ENCODE results near the gene ELK3. TPM values are rescaled to one million over a fixed set of nuclear protein-coding genes. Genes with fewer than 3 reads are reported as not detected.
A peak's percentile ranks its signal among the peaks of the same experiment; 100 is the strongest.

The ELK3 gene
- total and polyA plus RNA-seq, 12 donors, result 6.6 to 33.6 (median 18.7) TPM

- Histone ChIP-seq H3K27ac (no peak overlapping the region), H3K36me3 (replicated peaks in 1 of 2) (peaks cover 0 to 5% of the 10 kb centered on the region in 2 donors), H3K4me3 (no peak overlapping the region), H3K27me3 (no peaks in the 10 kb centered on the region), H3K4me1 (replicated peaks in 1 of 2) (peaks cover 0 to 9% of the 10 kb centered on the region in 2 donors), H3K9me3 (replicated peaks in 1 of 3) (no peaks in the 10 kb centered on the region)
- no peak for DNase-seq
- intact Hi-C loops (cut with DNase I), result loop anchor here in 1 of 2 donors (5.0 kb wide), 1 partner anchor 291 kb away; no protein-coding TSS in a partner anchor
- no peak for TF ChIP-seq POLR2A (IDR thresholded peaks at IDR 0.05)
- TF ChIP-seq CTCF (IDR thresholded peaks at IDR 0.05), result no peak
- 85 to 93% (median 89%) methylated on average over 4 of the region's 4 CpGs for whole genome bisulfite sequencing, 4 donors
Observed at GRCh38 chr12:96226401-96226800, 32.2 kb downstream of the ELK3 start.

GRCh38 chr12:96226801-96227348, 32.7 kb downstream of the ELK3 start:
- Histone ChIP-seq H3K27ac (no peak overlapping the region), H3K27me3 (no peaks in the 10 kb centered on the region), H3K4me3 (no peak overlapping the region), H3K4me1 (replicated peaks in 1 of 2) (peaks cover 0 to 9% of the 10 kb centered on the region in 2 donors), H3K9me3 (replicated peaks in 1 of 3) (no peaks in the 10 kb centered on the region), H3K36me3 (replicated peaks in 1 of 2) (peaks cover 0 to 5% of the 10 kb centered on the region in 2 donors)
- TF ChIP-seq POLR2A (IDR thresholded peaks at IDR 0.05), result no peak
- TF ChIP-seq CTCF (IDR thresholded peaks at IDR 0.05), result no peak
- 79 to 87% (median 83%) methylated on average over 16 to 17 of the region's 17 CpGs for WGBS, 4 donors
- intact Hi-C loops (cut with DNase I), result loop anchor here in 1 of 2 donors (5.0 kb wide), 1 partner anchor 290 kb away; no protein-coding TSS in a partner anchor
- DNase-seq, result no peak

GRCh38 chr12:96227365-96228106, 33.4 kb downstream of the ELK3 start:
- no peak overlapping the region for H3K27ac ChIP-seq
- intact Hi-C loops (cut with DNase I), result loop anchor here in 1 of 2 donors (5.0 kb wide), 1 partner anchor 290 kb away; no protein-coding TSS in a partner anchor
- no peak overlapping the region for H3K4me3 ChIP-seq
- peak in 1 of 7 donors; percentile 35 for DNase-seq
- TF ChIP-seq CTCF (IDR thresholded peaks at IDR 0.05), result no peak
- TF ChIP-seq POLR2A (IDR thresholded peaks at IDR 0.05), result no peak
- H3K36me3 ChIP-seq (replicated peaks in 1 of 2), result peaks cover 0 to 5% of the 10 kb centered on the region in 2 donors
- H3K9me3 ChIP-seq (replicated peaks in 1 of 3), result no peaks in the 10 kb centered on the region
- peaks cover 0 to 9% of the 10 kb centered on the region in 2 donors for H3K4me1 ChIP-seq (replicated peaks in 1 of 2)
- H3K27me3 ChIP-seq, result no peaks in the 10 kb centered on the region
- WGBS, 4 donors, result 72 to 87% (median 82%) methylated on average over 12 of the region's 12 CpGs

GRCh38 chr12:96228566-96229248, 34.5 kb downstream of the ELK3 start:
- Histone ChIP-seq H3K9me3 (replicated peaks in 1 of 3) (no peaks in the 10 kb centered on the region), H3K4me1 (replicated peaks in 1 of 2) (peaks cover 0 to 15% of the 10 kb centered on the region in 2 donors), H3K27me3 (no peaks in the 10 kb centered on the region), H3K4me3 (no peak overlapping the region), H3K36me3 (replicated peaks in 1 of 2) (peaks cover 0 to 1% of the 10 kb centered on the region in 2 donors), H3K27ac (no peak overlapping the region)
- intact Hi-C loops (cut with DNase I), result loop anchor here in 1 of 2 donors (5.0 kb wide), 1 partner anchor 289 kb away; no protein-coding TSS in a partner anchor
- TF ChIP-seq POLR2A (IDR thresholded peaks at IDR 0.05) (no peak), CTCF (IDR thresholded peaks at IDR 0.05) (no peak)
- DNase-seq, result no peak
- 84 to 92% (median 86%) methylated on average over 11 to 12 of the region's 12 CpGs for WGBS, 4 donors

Data from adrenal gland (tissue), 12 donors.